Thyroid gland (tissue), 4 donors: ENCODE measurements around the gene TELO2.

Experiments used
- CTCF ChIP-seq, 6 experiments: fragments of 200-600 bp in 3 of 6; fragments of 450-650 bp in 3 of 6; sonication (generic) in 3 of 6; IDR thresholded peaks; one replicate each; pipeline ENCODE4 v1.5.1; 2016 to 2019; ENCODE audit warnings: antibody characterized with exemption in 6 of 6, mild to moderate bottlenecking in 2 of 6, inconsistent platforms in 1 of 6, moderate library complexity in 1 of 6
- POLR2A ChIP-seq, 2 donors: fragments of 450-650 bp; IDR thresholded peaks; one replicate each; pipeline ENCODE4 v1.6.1; 2017; ENCODE audit warnings: antibody characterized with exemption in 2 of 2, mild to moderate bottlenecking in 2 of 2, moderate library complexity in 1 of 2

- no peak for TF ChIP-seq CTCF (IDR thresholded peaks at IDR 0.05)
- TF ChIP-seq POLR2A (IDR thresholded peaks at IDR 0.05) = no peak
Measured at GRCh38 chr16:1460602-1461138, 32.5 kb upstream of the TELO2 start.
